HTERT RPE-1 (cell line): ENCODE measurements around the gene MCC.

Experiments used
- in situ Hi-C: fragments of 300-500 bp; cut with MboI; formaldehyde crosslinking; loops from 4 replicates; pipeline ENCODE4 v1.14.3; 2020; ENCODE audit warnings: low sequenced_read_pairs

Gene MCC

GRCh38 chr5:113487781-113488644 lies at the start of gene MCC:
TSS of gene MCC (minus strand) at chr5:113488453.
- in situ Hi-C loops, result no loop called here

GRCh38 chr5:113531481-113532159 lies 43.4 kb upstream of the MCC start:
- in situ Hi-C loops, result no loop called here

- in situ Hi-C loops, result no loop called here
These were observed 39.5 kb upstream of the MCC start for GRCh38 chr5:113527746-113528145.

- in situ Hi-C loops, result no loop called here
These were observed 38.2 kb upstream of the MCC start for GRCh38 chr5:113526421-113526820.

DNA sequence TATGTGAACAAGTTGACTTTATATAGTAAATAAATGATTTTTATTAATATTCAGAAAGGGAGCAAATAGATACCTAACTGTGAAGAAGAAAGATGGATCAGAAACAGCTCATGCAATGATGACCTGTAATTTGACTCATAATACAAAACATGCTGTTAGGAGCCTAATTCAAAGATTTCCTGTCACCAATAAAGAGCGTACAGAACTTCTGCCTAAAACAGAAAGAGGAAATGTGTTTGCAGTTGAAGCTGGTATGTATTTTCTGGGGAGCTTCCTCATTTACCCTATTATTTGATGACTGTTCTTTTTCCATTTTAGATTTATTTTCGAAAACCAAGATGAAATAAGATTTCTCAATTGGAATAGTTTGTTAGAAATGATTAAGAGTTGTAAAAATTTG lies 36.7 kb upstream of the MCC start:
- in situ Hi-C loops, result no loop called here

DNA sequence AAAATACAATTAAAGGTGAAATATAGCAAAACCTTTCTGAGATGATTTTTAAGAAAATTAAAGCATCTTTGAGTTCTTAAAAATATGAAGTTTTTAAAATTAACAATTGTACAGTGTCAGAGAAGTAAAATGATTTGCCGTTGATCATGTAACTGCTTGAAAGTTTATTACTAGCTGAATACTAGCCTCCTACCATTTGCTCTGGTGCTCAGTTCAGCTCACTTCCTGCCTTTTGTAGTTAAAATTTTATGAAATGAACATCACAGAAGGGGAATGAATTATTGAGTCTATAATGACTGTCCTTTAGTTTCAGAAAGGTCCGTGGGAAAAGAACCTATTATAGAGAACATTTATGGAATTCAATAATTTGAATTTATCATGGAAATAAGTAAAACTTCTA lies 34.9 kb upstream of the MCC start:
- in situ Hi-C loops, result no loop called here

DNA sequence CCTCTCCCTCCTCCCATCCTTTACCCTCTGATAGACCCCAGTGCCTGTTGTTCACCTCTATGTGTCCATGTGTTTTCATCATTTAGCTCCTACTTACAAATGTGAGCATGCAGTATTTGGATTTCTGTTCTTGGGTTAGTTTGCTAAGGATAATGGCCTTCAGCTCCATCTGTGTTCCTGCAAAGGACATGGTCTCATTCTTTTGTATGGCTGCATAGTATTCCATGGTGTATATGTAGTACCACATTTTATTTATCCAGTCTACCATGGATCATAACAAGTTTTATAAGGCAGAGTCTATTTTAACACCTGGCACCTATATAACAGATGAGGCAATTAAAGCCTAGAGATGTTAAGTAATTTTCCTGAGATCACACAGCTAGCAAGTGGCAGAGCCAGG lies 32.6 kb upstream of the MCC start:
- in situ Hi-C loops, result no loop called here

DNA sequence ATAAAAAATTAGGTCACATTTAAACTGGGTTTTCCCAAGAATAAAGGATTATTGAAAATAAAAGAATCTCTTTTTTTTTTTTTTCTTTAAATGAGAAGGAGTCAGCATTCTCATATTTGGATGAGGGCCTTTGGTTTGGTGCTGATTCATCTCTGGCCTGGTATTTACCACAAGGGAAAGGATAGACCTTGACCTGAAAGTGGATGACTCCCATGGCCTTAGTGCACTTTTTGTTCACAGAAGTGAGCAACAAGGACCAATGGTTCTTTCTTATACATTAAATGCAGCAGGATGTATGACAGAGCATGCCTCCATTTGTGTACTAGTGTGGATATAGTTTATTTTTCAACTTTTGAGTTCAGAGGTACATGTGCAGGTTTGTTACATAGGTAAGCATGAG lies 32.2 kb upstream of the MCC start:
- in situ Hi-C loops, result no loop called here

GRCh38 chr5:113519412-113519811 lies 31.2 kb upstream of the MCC start:
- in situ Hi-C loops, result no loop called here

DNA sequence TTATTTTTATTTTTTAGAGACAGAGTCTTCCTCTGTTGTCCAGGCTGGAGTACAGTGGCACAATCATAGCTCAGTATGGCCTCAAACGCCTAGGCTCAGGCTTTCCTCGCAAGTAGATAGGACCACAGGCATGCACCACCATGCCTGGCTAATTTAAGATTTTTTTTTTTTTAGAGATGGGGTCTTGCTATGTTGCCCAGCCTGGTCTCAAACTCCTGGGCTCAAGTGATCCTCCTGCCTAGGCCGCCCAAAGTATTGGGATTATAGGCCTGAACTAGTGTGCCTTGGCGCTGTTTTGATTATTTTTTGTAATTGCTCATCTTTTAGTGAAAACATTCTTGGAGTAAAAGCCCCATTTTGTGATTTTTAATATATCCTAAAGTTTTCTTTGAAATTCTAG lies 30.6 kb upstream of the MCC start:
- in situ Hi-C loops, result no loop called here

DNA sequence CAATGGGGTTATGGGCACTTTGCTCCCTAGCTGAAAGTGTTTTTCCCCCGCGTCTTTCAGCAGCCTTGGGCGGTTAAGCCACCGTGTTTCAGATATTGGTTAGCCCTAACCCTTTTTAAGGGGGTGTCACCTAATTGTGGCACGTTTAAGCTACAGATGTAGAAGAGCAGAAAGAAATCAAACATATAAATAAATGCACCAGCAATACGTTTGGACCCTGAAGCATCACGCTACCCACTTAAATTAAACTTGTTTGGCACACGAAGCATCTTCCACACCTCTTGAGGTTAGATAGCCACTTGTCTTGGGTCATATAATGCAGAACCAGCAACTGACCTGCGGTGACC lies 26.0 kb upstream of the MCC start:
- in situ Hi-C loops, result no loop called here

DNA sequence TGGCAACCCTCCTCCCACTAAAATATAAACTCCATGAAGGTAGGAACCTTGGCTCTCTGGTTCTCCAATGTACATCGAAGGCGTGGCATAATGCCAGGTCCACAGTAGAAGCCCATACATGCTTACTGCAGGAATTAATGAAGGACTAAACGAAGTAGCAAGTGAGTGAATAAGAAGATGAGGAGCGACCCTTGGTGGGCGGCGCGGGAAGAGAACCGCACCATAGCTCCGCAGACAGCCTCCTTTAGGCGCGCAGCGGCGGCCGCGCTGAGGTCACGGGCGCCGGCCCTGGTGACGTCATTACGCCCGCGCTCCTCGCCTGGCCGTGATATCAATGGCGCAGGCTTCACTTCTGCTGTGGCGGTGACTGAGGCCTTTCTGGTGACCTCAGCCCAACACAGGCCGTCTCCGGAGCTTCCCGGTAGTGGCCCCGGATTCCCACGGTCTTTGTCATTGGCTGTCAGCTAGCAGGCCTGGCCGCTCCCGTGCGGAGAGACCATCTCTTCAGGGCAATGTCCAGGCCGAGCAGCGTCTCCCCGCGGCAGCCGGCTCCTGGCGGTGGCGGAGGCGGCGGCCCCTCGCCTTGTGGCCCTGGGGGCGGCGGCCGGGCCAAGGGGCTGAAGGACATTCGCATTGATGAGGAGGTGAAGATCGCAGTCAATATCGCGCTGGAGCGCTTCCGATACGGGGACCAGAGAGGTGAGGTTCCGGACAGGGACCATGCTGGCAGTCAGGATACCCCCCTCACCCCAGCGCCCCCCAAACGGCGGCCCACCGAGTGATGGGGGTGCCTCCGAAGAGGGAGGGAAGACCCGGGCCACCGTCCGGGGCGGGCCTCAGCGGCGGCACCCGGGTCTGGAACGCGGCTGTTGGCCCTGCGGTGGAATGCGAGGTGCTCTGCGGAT lies 25.4 kb upstream of the MCC start, which contains the start of gene YTHDC2:
Gene YTHDC2, plus strand, starts transcription at position 311 of the 905 bp plus-strand sequence. Its CDS starts 202 bp downstream, at position 513.
- in situ Hi-C loops, result no loop called here

GRCh38 chr5:113512341-113512740 lies 24.1 kb upstream of the MCC start:
- in situ Hi-C loops, result no loop called here

- in situ Hi-C loops, result no loop called here
These were observed 22.7 kb upstream of the MCC start for GRCh38 chr5:113510836-113511451.

- in situ Hi-C loops, result no loop called here
These were observed 20.5 kb upstream of the MCC start for GRCh38 chr5:113508756-113509155.

DNA sequence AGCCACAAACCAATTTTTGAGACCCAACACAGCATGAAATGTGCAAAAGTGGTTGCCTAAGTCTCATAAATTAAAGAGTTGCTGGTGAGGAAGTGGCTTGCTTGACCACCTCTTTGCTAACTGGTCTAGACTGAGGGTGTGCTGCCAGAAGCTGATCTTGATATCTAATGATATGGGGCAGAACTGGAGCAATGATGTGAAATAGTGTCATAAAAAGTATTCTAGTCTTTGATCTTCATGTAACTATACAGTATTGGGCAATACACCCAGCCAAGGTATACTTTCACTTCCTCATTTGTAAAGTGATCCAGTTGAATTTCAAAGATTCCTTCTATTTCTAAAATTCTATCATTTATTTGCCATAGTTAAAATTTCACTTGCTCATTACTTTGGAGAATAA lies 19.3 kb upstream of the MCC start:
- in situ Hi-C loops, result no loop called here

GRCh38 chr5:113505181-113505580 lies 16.9 kb upstream of the MCC start:
- in situ Hi-C loops, result no loop called here

DNA sequence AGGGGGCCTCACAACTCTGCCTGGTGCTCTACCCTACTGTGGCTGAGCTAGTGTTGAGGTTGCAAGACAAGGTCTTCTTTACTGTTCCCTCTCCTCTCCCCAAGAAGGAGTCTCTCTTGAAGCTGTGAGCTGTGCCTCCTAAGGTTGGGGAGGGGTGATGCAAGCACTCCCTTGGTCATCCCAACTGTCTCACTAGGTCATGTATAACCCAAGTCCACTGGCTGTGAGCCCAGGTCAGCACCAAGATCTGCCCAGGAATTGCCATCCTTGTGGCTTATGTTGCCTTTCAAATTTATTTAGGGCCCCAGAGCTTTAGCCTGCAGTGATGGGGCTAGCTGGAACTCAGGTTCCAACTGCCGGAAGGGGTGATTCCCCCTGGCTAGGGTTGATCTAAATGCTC lies 14.9 kb upstream of the MCC start:
- in situ Hi-C loops, result no loop called here

DNA sequence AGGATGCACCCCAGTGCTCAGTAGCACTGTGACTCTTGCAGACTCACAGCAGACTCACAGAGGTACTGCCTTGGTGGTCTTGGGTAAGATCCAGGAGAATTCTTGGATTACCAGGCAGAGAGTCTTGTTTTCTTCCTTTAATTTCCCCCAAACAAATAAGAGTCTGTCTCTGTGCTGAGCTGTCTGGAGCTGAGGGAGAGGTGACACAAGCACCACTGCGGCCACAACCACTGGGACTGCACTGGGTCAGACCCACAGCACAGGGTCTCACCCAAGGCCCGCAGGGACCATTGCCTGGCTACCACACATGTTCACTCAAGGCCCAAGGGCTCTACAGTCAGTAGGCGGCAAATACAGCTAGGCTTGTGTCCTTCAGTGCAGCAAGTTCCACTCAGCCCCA lies 13.8 kb upstream of the MCC start:
- in situ Hi-C loops, result no loop called here

DNA sequence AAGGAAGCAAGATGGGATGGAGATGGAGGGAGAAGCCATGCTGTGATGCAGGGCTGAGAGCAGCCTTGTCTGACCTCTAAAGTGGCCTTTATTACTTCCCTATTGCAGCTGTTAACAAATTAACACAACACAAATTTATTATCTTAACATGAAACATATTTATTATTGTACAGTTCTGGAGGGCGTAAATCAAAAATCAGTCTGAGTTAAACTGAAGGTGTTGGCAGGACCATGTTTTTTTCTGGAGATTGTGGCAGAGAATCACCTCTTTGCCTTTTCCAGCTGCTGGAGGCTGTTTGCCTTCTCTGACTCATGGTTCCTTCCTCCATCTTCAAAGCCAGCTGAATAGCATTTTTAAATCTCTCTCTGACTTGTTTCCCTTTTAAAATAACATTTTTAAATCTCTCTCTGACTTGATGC lies 7.2 kb upstream of the MCC start:
- in situ Hi-C loops, result no loop called here

DNA sequence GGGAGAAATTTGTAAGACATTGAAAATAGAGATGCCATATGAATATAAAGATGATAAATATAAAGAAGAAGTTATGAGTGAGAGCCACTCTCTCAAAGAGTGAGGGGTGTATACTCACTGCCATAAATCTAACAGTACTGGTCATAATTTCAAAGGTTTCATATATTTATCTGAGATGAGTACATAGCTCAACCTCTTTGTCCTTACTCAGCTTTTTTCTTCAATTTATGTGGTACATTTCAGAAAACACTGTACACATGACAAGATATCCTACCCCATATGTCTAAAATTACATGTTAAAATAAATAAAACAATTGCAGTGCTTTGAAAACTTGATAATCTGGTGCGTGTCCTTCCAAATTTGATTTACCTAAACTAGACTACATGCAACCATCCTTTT lies 5.2 kb upstream of the MCC start:
- in situ Hi-C loops, result no loop called here
